Endothelial cell of umbilical vein (primary cell): ENCODE data around the gene ASS1. TPM values are rescaled to one million over a fixed set of nuclear protein-coding genes. Genes with fewer than 3 reads are reported as not detected.

Experiments used
- BruUV-seq: library from RNA; stranded (reverse); fragments of 400-500 nt; replicated peaks from 2 replicates; lab custom pipeline; 2021; lab: Mats Ljungman, UMichigan
- CTCF ChIA-PET: fragments of 300-600, 350-600 bp; sonication (Branson Sonifier 250); formaldehyde crosslinking; loops from one replicate; lab custom pipeline; 2021; ENCODE audit warnings: antibody characterized with exemption, inconsistent platforms; lab: Charles Lee
- POLR2A ChIA-PET: fragments of 300-600, 350-600 bp; sonication (Branson Sonifier 250); formaldehyde crosslinking; loops from one replicate; lab custom pipeline; 2021; ENCODE audit warnings: antibody characterized with exemption, inconsistent platforms; lab: Charles Lee
- DNase-seq: peaks from one replicate; pipeline ENCODE4 v3.0.0-alpha.2; 2011; ENCODE audit warnings: low read depth, low spot score
- FAIRE-seq: peaks from 2 replicates; lab custom pipeline; 2011; peaks lifted over from hg19 to GRCh38; lab: Jason Lieb, UNC
- H2AFZ ChIP-seq: 2 replicates; pipeline ENCODE4 v1.6.0; 2012; ENCODE audit warnings: low read depth, low read length, control low read depth, inconsistent platforms
- H3K27ac ChIP-seq: 2 replicates; pipeline ENCODE4 v1.5.1; 2011; ENCODE audit warnings: low read depth, mild to moderate bottlenecking, control low read depth, low read length, moderate library complexity; ENCODE audit not compliant: insufficient read depth
- H3K27me3 ChIP-seq, 2 experiments: 2 replicates each; pipeline versions ENCODE4 v1.6.0 to v1.6.1; 2011; ENCODE audit warnings: low read length in 2 of 2, mixed read lengths in 1 of 2; ENCODE audit not compliant: control insufficient read depth in 2 of 2, insufficient read depth in 2 of 2
- H3K36me3 ChIP-seq, 2 experiments: 2 replicates in 1 of 2; 3 replicates in 1 of 2; pipeline ENCODE4 v1.5.1; 2011; ENCODE audit warnings: low read length in 2 of 2, mild to moderate bottlenecking in 1 of 2, moderate library complexity in 1 of 2; ENCODE audit not compliant: control insufficient read depth in 2 of 2, insufficient read depth in 2 of 2; ENCODE audit errors: extremely low read depth in 1 of 2
- H3K4me1 ChIP-seq: 3 replicates; pipeline ENCODE4 v1.5.1; 2011; ENCODE audit warnings: mild to moderate bottlenecking, low read length; ENCODE audit not compliant: control insufficient read depth, insufficient read depth; ENCODE audit errors: extremely low read depth
- H3K4me2 ChIP-seq: 2 replicates; pipeline ENCODE4 v1.6.1; 2011; ENCODE audit warnings: low read length, control low read depth, mixed read lengths; ENCODE audit not compliant: insufficient read depth
- H3K4me3 ChIP-seq, 3 experiments: fragments of 200-600 bp in 1 of 3; sonication (generic), shearing (Covaris generic) in 1 of 3; replicated peaks in 1 of 3; 2 replicates each; pipeline ENCODE4 v1.5.1; 2011 to 2016; ENCODE audit warnings: control low read depth in 3 of 3, low read length in 3 of 3, mild to moderate bottlenecking in 2 of 3, inconsistent platforms in 1 of 3, low read depth in 1 of 3, moderate library complexity in 1 of 3; ENCODE audit not compliant: insufficient read depth in 1 of 3
- H3K79me2 ChIP-seq: 2 replicates; pipeline ENCODE4 v1.6.0; 2012; ENCODE audit warnings: low read length, inconsistent platforms; ENCODE audit not compliant: control insufficient read depth, insufficient read depth
- H3K9ac ChIP-seq: replicated peaks from 2 replicates; pipeline ENCODE3; 2011; ENCODE audit warnings: low read length, control low read depth; ENCODE audit not compliant: insufficient read depth; ENCODE audit errors: extremely low read depth
- H3K9me1 ChIP-seq: replicated peaks from 3 replicates; pipeline ENCODE4 v1.6.0; 2011; ENCODE audit warnings: mild to moderate bottlenecking, low read length; ENCODE audit not compliant: control insufficient read depth, insufficient read depth; ENCODE audit errors: extremely low read depth
- H3K9me3 ChIP-seq: replicated peaks from 2 replicates; pipeline ENCODE4 v1.5.1; 2012; ENCODE audit warnings: low read length, inconsistent platforms; ENCODE audit not compliant: control insufficient read depth, insufficient read depth
- H4K20me1 ChIP-seq: replicated peaks from 2 replicates; pipeline ENCODE3; 2011; ENCODE audit warnings: mild to moderate bottlenecking, low read length; ENCODE audit not compliant: control insufficient read depth, insufficient read depth; ENCODE audit errors: extremely low read depth
- CTCF ChIP-seq, 2 donors: IDR thresholded peaks; 1 replicate in 1 of 2; 2 replicates in 1 of 2; pipeline ENCODE4 v1.5.1; 2011; ENCODE audit warnings: low read length in 2 of 2, mild to moderate bottlenecking in 2 of 2, moderate library complexity in 2 of 2, control low read depth in 1 of 2, inconsistent platforms in 1 of 2, low read depth in 1 of 2; ENCODE audit not compliant: insufficient read depth in 1 of 2; ENCODE audit errors: extremely low read depth in 1 of 2
- EZH2 ChIP-seq: IDR thresholded peaks from 2 replicates; pipeline ENCODE4 v1.6.1; 2012; ENCODE audit warnings: borderline replicate concordance, low read depth, mild to moderate bottlenecking, moderate library complexity, low read length, inconsistent platforms; ENCODE audit not compliant: severe bottlenecking
- FOS ChIP-seq: IDR thresholded peaks from 2 replicates; pipeline ENCODE4 v1.6.1; 2011; ENCODE audit warnings: mild to moderate bottlenecking, low read length, moderate library complexity, borderline replicate concordance; ENCODE audit not compliant: insufficient read depth
- GATA2 ChIP-seq: IDR thresholded peaks from 2 replicates; pipeline ENCODE4 v1.7.0; 2011; ENCODE audit warnings: low read depth, mild to moderate bottlenecking, moderate library complexity, mixed read lengths, low read length; ENCODE audit not compliant: insufficient read length, insufficient read depth
- JUN ChIP-seq: IDR thresholded peaks from 2 replicates; pipeline ENCODE4 v1.6.1; 2011; ENCODE audit warnings: borderline replicate concordance, low read depth; ENCODE audit not compliant: insufficient read length, insufficient read depth
- MAX ChIP-seq: IDR thresholded peaks from 2 replicates; pipeline ENCODE4 v1.6.1; 2011; ENCODE audit not compliant: insufficient read depth, insufficient read length
- MYC ChIP-seq: IDR thresholded peaks from one replicate; pipeline ENCODE4 v1.6.1; 2011; ENCODE audit warnings: mild to moderate bottlenecking, low read depth, low read length
- POLR2A ChIP-seq: IDR thresholded peaks from 2 replicates; pipeline ENCODE4 v1.6.1; 2012; ENCODE audit warnings: low read depth, mild to moderate bottlenecking, control low read depth, low read length
- POLR2AphosphoS5 ChIP-seq: IDR thresholded peaks from 2 replicates; pipeline ENCODE4 v1.6.1; 2012; ENCODE audit warnings: low read depth, mild to moderate bottlenecking, control low read depth, low read length, moderate library complexity; ENCODE audit not compliant: insufficient read depth
- dilution Hi-C: fragments of 300-500 bp; cut with MboI; formaldehyde crosslinking; loops from one replicate; pipeline ENCODE4 v1.15.0; 2019; ENCODE audit warnings: low sequenced_read_pairs; ENCODE audit not compliant: extremely low pct_ligation_motif_present
- intact Hi-C: fragments of 100-400 bp; cut with micrococcal nuclease; formaldehyde crosslinking; loops from one replicate; pipeline ENCODE4 v1.10.0; 2022
- polyA plus RNA-seq, 4 experiments: library from polyadenylated mRNA; depleted of rRNA in 3 of 4; stranded (reverse) in 3 of 4; unstranded in 1 of 4; fragments of >200 nt; gene quantifications; 2 replicates each; pipeline versions ENCODE4 v1.2.1 to v1.2.3, GENCODE V29; 2011 to 2012; ENCODE audit warnings: missing spikeins in 1 of 4
- total RNA-seq: library from RNA; stranded (reverse); gene quantifications from 2 replicates; pipeline ENCODE4 v1.2.3, GENCODE V29; 2021

Gene ASS1
- total and polyA plus RNA-seq, 2 donors (not counting 3 experiments of a cell fraction or from before 2014, with no cell fraction given), result 3.6 to 12.4 TPM

- TF ChIP-seq EZH2, result no peak
- TF ChIP-seq JUN, result no peak
- TF ChIP-seq FOS, result no peak
- no peak for TF ChIP-seq POLR2AphosphoS5
- TF ChIP-seq MYC, result no peak
- no peak for TF ChIP-seq GATA2
- TF ChIP-seq MAX, result no peak
- no peak for TF ChIP-seq POLR2A
- no peak for TF ChIP-seq CTCF (IDR thresholded peaks at IDR 0.05; ENCODE audit: extremely low read depth in 1 of 2, insufficient read depth in 1 of 2, low read depth in 1 of 2, low read length in 2 of 2)
- DNase-seq (no peak), FAIRE-seq (no peak)
- POLR2A ChIA-PET, result no interaction called here
- Histone ChIP-seq H3K9me1 (no peaks in the 10 kb centered on the region), H3K9me3 (no peaks in the 10 kb centered on the region), H3K4me2 (no peak overlapping the region), H3K4me1 (peaks cover 35% of the 10 kb centered on the region), H3K9ac (no peak overlapping the region), H3K79me2 (no peaks in the 10 kb centered on the region), H4K20me1 (no peaks in the 10 kb centered on the region), H3K4me3 (no peak overlapping the region), H3K27me3 (peaks cover 0 to 4% of the 10 kb centered on the region in 2 experiments), H3K36me3 (no peaks in the 10 kb centered on the region), H2AFZ (no peak overlapping the region), H3K27ac (no peak overlapping the region)
- intact Hi-C loops (no loop called here), dilution Hi-C loops (no loop called here)
- no TSS peak for BruUV-seq
- CTCF ChIA-PET, result interaction anchor here (0.6 to 2.3 kb wide), 2 partner anchors 11 to 257 kb away, joined by 4 to 7 read pairs; no protein-coding TSS in a partner anchor
These were observed 4.2 kb downstream of the ASS1 start for GRCh38 chr9:130448771-130449603.
